Measurements from ENCODE around the gene C4orf46.
A peak's percentile ranks its signal among the peaks of the same experiment; 100 is the strongest.

C4orf46 gene

GRCh38 chr4:158670975-158671664, 567 bp downstream of the C4orf46 start (continued):
- TF ChIP-seq ZBTB17 (tag by site-specific recombination; IDR thresholded peaks at IDR 0.05) (peak; percentile 52), ZNF513 (tag by site-specific recombination; IDR thresholded peaks at IDR 0.05) (peak; percentile 22; the same call in 1 of the 2 replicates), TRIM28 (IDR thresholded peaks at IDR 0.05; ENCODE audit: borderline replicate concordance, low read length) (no peak), OSR2 (tag by site-specific recombination; IDR thresholded peaks at IDR 0.05) (no peak), ZBTB26 (tag by site-specific recombination; optimal IDR thresholded peaks at IDR 0.05) (peak; percentile 40), ZNF335 (tag by site-specific recombination; conservative IDR thresholded peaks at IDR 0.05) (peak; percentile 65), ZNF239 (tag by site-specific recombination; IDR thresholded peaks at IDR 0.05) (no peak), TSHZ1 (tag by site-specific recombination; IDR thresholded peaks at IDR 0.05; ENCODE audit: borderline replicate concordance) (no peak), ZBTB10 (tag by site-specific recombination; IDR thresholded peaks at IDR 0.05) (0 out of 2 replicates have a peak, but pooled peaks have one; percentile 31), REPIN1 (tag by site-specific recombination; IDR thresholded peaks at IDR 0.05; ENCODE audit: low read depth) (0 out of 2 replicates have a peak, but pooled peaks have one; percentile 39), ZNF654 (tag by site-specific recombination; IDR thresholded peaks at IDR 0.05; ENCODE audit: low read depth) (no peak), WT1 (tag by site-specific recombination; IDR thresholded peaks at IDR 0.05) (no peak), ZNF501 (tag by site-specific recombination; IDR thresholded peaks at IDR 0.05) (peak; percentile 48; the same call in 1 of the 2 replicates), HOXD13 (CRISPR knock-in tag; IDR thresholded peaks at IDR 0.05; ENCODE audit: borderline replicate concordance) (no peak), REST (tag by site-specific recombination; IDR thresholded peaks at IDR 0.05) (0 out of 2 replicates have a peak, but pooled peaks have one; percentile 12), ZNF629 (tag by site-specific recombination; IDR thresholded peaks at IDR 0.05) (no peak), ZNF555 (tag by site-specific recombination; conservative IDR thresholded peaks at IDR 0.05) (no peak), ZNF223 (tag by site-specific recombination; IDR thresholded peaks at IDR 0.05) (no peak), ZNF701 (tag by site-specific recombination; IDR thresholded peaks at IDR 0.05) (no peak), ZSCAN18 (tag by site-specific recombination; IDR thresholded peaks at IDR 0.05) (no peak), ZNF157 (tag by site-specific recombination; IDR thresholded peaks at IDR 0.05) (no peak), ZNF76 (tag by site-specific recombination; IDR thresholded peaks at IDR 0.05; ENCODE audit: borderline replicate concordance, low read depth) (peak; percentile 65), ZNF776 (tag by site-specific recombination; IDR thresholded peaks at IDR 0.05; ENCODE audit: borderline replicate concordance) (no peak), ZNF16 (tag by site-specific recombination; IDR thresholded peaks at IDR 0.05; ENCODE audit: low read depth) (no peak), MEIS1 (CRISPR knock-in tag; IDR thresholded peaks at IDR 0.05; ENCODE audit: borderline replicate concordance) (no peak), OVOL3 (tag by site-specific recombination; IDR thresholded peaks at IDR 0.05) (no peak)

All from HEK293 (cell line).